NCI-H128 (cell line): ENCODE measurements around the gene OR2G2.

Experiments
- DNase-seq: peaks from one replicate; lab custom pipeline; 2025; ENCODE audit not compliant: unreplicated experiment; lab: John Stamatoyannopoulos, UW

Gene OR2G2

DNA sequence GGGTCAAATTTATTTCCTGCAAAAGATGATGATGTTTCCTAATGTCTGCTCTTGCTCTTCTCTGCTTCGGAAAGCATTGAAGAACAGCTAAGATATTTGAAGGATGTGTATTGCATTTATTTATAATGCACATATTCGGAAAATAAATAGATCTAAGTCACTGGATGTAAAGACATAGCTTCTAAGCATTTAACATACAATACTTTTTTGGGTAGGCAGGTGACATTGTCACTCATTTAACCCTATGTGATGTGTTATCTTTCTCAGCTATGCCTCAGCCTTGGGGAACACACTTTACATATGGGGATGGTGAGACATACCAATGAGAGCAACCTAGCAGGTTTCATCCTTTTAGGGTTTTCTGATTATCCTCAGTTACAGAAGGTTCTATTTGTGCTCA, at the start of gene OR2G2:
Gene OR2G2, plus strand, starts transcription at position 301 of the 400 bp plus-strand sequence. Its CDS starts 0 bp downstream, at position 301.
- DNase-seq = no peak

DNA sequence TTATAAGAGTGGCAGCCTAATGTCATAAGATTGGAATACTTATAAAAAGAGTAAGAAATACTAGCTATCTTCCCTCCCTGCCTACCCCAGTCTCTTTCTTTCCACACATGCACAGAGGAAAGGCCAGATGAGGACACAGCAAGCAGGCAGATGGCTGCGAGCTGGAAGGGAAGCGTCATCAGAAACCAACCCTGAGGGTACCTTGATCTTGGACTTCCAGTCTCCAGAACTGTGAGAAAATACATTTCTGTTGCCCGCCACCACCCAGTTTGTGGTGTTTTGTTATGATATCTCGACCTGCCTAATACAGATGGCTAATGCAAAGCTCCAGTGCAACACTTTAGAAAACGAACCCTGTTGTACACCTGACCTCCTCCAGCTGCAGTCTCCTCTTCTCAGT, 49.6 kb upstream of the OR2G2 start:
- no peak for DNase-seq

DNA sequence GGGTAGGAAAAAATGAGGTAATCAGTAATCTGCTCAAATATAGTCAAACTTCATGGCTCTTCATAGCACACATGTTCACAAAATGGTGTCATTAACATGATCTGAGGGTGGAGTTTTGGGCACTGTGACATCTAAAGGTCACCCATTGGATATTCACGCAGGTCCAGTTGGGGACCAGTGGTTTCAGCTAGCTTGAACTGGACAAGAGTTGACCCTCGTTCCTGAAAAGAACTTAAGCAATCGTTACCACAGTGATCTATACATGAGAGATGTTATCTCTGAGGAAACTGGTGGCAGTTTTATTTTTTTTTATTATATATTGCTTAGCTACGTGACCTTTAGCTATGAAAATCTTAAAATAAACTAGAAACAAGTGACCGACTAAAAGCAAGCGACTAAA, 48.9 kb upstream of the OR2G2 start:
- no peak for DNase-seq

DNA sequence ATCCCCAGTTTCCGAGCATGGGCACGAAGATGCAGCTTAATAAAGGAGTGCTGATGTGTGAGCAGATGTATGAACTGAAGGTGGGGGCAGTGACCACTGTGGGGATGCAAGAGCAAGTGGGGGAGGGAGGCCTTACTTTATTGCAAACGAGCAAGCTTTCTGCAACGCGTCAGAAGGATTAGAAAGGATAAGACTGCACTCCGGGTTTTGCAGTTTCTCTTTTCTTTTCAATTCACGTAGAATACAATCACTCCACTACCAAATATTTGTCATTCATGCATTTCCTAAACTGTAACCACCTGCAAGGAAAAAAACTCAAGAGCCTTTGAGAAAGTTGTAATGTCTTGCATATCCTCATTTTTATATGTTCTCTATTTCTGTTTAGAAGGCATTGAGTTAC, 47.6 kb upstream of the OR2G2 start:
- DNase-seq = no peak

DNA sequence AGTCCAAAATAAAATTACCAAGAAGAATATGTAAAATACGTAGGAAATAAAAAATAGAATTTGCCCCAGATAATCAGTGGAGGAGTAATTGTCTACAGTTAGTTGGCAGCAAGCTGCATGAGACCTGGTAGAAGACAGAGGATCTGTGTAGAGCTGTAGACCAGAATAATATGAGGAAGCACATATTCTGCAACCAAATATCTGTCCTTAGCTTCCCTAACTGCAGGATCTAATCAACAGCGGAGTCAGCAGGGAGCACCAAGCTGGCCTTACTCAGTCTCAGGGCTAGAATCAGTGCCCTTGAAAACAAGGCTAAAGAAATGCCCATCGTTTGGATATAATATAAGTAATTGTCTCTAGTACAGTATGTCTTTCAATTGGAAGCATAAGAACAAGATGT, 45.3 kb upstream of the OR2G2 start:
- DNase-seq = no peak

- DNase-seq = no peak
These were observed 40.1 kb upstream of the OR2G2 start for GRCh38 chr1:247548092-247548491.

DNA sequence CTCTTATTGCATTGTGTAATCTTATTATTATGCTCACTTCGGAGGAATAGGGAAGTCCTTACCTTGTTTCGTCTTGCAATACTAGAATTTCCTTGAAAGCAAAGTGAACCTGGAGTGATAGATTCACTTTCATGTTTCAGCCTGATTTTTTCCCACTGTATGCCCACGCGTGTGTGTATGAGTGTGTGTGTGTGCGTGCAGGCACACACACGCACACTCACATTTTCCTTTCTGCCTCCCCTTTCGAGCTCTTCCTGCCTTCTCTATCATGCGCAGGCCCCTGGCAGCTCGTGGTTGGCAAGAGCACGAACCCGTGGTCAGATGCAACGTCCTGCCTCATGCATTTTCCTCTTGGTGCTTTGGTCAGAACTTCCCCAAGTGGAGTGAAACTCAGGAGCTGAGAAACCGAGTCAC, 39.4 kb upstream of the OR2G2 start, which contains the start of gene GCSAML:
Gene GCSAML, plus strand, starts transcription at position 366 of the 414 bp plus-strand sequence. CDS start 58 bp downstream, outside the sequence.
- no peak for DNase-seq

GRCh38 chr1:247551721-247552120, 36.4 kb upstream of the OR2G2 start:
- no peak for DNase-seq

DNA sequence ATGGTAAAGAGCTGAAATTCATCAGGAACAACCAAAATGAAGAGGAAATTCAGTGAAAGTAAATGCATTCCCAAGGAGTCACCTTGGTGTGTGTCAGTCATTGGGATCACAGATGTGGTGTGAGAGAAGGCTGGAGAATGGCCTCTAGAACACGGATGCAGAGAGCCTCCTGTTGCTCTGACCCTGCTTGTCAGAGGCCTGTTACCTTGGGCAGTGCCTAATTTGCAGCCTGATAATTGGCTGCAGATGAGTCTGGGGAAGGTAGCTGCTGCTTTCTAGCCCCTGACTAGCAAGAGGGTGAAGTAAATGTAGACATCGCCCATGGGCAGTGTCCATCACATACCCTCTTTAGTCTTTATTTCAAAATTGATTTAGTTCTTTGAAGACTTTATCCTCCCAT, 35.9 kb upstream of the OR2G2 start:
- no peak for DNase-seq

GRCh38 chr1:247557926-247558674, 30.1 kb upstream of the OR2G2 start:
- DNase-seq = no peak

- no peak for DNase-seq
These were observed 26.4 kb upstream of the OR2G2 start for GRCh38 chr1:247561711-247562110.

DNA sequence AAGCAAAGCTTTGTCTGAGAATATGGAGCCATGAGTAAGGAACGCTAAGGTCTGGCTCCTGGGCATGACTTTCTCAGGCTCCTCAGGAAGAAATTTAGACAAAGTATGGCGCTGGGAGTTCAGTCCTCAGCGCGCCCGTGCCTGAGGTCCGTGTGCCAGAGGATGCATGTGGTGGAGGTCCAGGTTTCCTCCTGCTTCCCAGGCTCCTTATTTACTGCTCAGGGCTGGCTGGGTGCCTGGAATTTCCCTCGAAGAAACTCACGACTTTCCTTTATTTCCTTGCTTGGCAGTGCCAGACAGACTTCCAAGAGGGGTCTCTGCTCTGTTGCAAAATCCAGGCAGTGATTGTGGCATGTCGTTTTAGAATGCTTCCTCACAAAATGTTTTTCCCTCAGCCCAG, 26.0 kb upstream of the OR2G2 start:
- no peak for DNase-seq

DNA sequence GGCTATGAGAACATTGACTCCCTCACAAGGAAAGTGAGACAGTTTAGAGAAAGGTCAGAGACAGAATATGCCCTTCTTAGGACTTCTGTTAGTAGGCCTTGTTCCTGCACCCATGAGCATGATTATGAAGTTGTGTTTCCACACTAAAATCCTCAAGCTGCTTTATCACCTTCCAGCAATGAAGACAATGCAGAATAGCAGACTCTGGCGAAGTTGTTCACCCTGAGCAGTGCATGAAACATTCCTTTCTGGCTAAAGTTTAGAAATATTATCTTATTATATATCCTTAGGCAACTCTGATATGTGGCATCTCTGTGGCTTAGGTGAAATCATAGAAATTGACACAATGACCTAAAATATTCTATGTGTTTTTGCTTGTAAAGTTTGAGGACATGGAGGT, 13.9 kb upstream of the OR2G2 start:
- no peak for DNase-seq

DNA sequence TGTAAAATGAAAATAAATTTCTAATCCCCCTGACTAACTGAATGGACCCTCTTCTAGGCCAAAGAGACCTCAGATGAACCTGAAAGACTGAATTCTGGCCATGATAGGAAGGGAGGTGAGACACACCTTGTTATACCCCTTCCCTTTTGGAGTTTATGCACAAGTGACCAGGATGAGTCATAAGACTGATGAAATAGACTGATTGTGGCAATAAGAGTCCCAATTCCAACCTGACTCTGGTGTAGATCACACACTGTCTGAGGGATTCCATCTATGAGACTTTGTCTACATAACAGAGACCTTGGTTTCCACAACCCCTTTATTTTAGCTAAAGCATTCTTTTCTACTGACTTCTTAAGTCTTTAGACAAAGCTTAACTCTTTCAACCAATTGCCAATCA, 13.5 kb upstream of the OR2G2 start:
- no peak for DNase-seq

DNA sequence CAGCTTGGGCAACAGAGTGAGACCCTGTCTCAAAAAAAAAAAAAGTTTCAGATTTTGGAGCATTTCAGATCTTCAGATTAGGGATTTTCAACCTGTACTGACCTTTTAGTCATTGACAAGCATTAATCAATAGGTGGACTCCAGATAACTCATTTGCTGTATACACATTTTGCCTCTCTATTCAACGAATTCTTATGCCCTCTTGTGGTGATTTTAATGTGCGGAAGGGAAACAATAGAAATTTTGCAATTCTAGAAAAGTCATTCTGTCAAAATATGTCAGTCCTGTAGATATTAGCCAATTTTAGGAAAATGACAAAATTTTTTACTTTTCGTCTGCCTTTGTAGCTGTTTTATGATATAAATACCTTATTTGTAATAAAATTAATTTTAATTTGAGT, 11.6 kb upstream of the OR2G2 start:
- no peak for DNase-seq

GRCh38 chr1:247578946-247579460, 9.2 kb upstream of the OR2G2 start:
- no peak for DNase-seq

GRCh38 chr1:247605286-247605685, 17.1 kb downstream of the OR2G2 start, which contains the start of gene OR2G3:
OR2G3 (plus strand) TSS chr1:247605586; CDS start chr1:247605586, 0 bp downstream.
- DNase-seq = no peak

GRCh38 chr1:247613405-247613804, 25.2 kb downstream of the OR2G2 start:
- DNase-seq = no peak

DNA sequence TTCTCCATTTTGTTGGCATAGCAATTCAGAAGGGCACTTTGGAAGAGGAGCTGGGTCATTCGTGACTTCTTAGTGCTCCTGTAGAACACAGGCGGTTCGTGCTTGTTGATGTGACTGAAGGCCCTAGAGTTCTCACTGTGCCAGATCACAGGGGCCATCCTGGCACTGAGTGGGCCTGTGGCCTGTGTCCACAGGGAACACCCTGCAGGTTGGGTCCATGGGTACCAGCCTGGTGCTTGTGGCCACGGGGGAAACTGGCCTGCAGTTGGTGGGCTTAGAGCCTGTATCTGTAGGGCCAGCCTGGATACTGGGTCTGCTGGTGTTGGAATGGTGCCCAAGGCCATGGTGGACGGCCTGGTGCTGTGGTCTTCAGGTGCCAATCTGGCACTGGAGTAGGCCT, 26.5 kb downstream of the OR2G2 start:
- no peak for DNase-seq

- no peak for DNase-seq
These were observed 39.8 kb downstream of the OR2G2 start for GRCh38 chr1:247627951-247628350.

- no peak for DNase-seq
These were observed 49.9 kb downstream of the OR2G2 start for GRCh38 chr1:247638011-247638410.

DNA sequence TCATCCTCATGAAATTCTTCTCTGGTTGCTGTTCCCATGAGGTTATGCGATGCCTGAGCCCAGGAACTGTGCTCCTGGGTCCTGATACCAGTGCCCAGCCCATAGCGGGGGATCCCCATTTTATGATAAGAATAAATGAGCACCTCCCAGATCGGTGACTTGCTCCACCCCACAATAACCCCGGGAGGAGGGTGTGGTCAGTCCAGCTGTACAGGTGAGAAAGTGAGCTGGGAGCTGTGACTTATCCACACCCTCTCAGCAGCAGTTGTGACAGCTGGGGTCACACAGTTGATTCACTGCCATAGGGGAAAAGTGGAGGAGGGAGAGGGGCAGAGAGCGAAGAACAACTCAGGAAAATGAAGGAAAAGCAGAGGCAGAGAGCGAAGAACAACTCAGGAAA, 50.6 kb downstream of the OR2G2 start:
- no peak for DNase-seq
